GM19099 (cell line): ENCODE measurements around the gene CTNNA3.

Experiments used
- POLR2A ChIP-seq: IDR thresholded peaks from 3 replicates; pipeline ENCODE4 v1.6.1; 2011; ENCODE audit warnings: low read depth; ENCODE audit not compliant: insufficient read length; ENCODE audit errors: extremely low read depth

Gene CTNNA3

DNA sequence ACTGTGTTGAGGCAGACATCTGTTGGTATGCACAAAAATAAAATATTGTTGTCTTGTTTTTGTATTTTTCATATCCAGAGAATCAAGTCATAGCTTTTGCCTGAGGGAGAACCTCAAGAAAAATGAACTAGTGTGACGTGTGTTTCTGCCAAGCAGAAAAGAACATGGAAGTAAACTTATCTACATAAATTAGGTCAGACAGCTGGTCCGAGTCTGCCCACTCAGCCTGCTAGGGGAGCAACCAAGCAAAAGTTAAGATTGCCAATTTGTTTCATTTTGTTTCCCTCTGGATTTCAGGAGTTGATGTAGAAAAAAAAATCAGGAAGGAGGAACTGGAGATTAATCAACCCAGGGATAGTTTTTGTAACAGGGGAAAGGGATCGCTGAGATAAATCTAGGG, 1342.6 kb downstream of the CTNNA3 start:
- TF ChIP-seq POLR2A: no peak

DNA sequence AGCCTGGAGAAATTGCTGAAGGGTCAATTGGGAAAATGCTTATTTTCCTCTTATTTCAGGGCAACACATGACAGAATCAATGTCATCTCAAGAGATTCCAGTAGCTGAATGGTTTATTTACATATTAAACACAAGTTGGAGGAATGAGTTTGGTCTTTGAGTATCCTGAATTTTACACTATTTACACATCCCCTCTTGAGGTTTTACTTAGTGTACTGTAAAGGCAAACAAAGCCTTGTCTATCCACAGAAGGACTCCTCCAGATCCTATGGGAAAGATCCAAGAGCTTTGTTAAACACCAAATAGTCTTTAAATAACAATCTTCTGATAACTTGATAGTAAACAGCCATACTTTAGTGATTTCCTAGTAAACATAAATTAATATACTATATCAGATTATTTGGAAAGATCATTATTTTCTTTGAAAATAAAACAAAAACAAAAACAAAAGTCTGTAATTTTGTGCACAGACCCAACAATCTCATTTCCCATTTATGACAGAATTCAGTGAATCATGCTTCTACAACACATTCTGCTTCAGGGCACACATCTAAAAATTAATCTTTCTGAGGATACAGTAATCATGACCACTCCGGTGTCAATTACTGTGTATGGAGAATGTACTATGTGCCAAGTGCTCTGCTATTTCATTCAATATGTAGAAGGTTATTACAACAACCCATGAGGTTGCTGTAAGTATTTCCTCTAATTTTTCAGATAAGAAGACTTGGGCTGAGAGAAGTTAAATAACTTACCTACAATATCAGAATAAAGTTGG, 1345.2 kb downstream of the CTNNA3 start:
- TF ChIP-seq POLR2A: no peak

DNA sequence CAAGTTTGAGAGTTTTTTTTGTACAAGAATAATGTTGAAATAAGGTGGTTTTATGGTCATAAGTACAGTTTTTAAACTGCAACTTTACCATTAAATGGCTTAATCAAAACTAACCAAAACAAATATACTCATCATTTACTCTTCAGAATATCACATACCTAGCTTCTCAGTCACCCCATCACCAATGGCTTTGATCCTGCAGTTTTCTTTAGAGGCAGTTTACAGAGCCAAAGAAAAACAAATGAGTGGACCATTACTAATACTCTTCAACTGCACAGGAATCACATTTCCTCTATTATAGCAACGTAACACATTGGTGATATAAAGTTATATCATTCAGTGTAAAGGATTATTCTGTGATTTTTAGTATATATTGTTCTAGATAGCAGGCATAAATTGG, 1346.3 kb downstream of the CTNNA3 start:
- no peak for TF ChIP-seq POLR2A

DNA sequence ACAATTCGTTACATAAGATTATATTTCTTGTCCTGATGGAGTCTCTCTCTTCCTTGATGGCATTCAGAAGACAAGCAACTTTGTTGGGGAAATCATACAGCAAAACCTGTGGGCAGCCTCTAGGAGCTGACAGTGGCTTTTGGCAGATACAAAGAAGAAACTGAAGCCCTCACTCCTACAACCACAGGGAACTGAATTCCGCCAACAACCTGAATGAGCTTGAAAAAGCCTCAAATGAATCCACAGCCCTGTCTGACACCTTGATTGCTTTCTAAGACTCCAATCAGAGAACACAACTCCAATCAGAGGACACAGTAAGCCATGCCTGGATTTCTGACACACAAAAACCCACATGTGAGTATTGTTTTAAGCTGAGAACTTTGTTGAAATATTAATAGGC, 1346.9 kb downstream of the CTNNA3 start:
- TF ChIP-seq POLR2A: no peak

DNA sequence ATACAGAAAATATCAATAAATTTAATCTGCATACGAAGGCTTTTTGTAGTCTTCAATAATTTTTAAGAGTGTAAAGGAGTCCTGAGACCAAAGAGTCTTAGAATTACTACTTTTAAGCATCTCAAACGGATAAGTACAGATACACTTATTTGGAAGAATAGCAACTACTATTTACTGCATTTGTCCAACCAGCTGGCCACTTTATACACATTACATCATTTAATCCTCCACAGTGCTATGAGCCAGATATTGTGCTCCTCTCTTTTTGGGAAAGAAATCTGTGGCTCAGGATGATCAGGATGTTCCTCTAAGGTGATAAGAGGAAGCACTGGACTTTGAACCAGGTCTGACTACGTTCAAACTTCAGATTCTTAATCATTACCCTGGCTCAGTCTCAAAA, 1358.8 kb downstream of the CTNNA3 start:
- no peak for TF ChIP-seq POLR2A

DNA sequence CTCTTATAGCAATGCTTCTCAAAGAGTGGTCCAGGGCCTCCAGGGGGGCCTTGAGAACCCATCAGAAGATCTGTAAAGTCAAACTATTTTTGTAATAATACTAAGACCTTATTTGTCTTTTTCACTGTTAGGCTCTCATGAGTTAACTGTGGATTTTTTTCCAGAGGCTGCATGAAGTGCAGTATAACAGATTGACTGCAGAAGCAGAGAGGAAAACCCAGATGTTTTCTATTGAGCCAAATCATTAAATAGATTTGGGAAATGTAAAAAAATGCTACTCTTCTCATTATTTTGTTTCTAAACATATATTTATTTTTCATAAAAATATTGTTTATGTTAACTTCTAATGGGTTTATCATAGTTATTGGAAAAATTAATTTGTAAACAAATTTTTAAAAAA, 1359.2 kb downstream of the CTNNA3 start:
- no peak for TF ChIP-seq POLR2A

DNA sequence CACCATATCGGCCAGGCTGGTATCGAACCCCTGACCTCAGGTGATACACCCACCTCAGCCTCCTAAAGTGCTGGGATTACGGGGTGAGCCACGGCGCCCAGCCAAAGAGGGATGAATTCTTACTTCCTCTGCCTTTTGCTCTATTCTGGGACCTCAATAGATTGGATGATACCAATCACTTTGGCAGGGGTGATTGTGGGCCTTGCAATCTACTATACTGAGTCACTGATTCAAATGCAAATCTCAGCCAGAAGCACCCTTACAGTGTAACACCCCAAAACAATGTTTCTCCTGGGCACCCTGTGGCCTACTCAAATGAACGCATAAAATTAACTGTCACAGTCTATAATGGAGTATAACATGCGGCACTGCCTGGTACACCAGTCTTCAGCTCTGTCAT, 1366.8 kb downstream of the CTNNA3 start:
- TF ChIP-seq POLR2A: no peak

DNA sequence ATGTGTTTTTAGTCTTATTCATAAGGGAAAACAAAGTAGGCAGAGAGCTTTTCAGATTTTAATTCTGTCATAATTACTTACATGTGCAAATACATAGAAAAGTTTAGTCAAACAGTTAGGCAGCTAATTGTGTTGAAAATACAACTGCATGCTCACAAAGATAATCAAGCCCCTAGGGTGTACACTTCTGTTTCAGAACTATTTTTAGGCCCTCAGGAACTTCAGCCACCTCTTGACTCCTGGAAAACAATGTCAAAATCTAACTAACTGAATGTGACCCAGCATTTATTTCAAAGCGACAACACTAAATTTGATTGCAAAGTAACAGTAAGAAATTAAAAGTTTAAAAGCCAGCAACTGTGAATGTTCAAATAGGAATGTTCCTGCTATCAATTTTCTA, 1369.1 kb downstream of the CTNNA3 start:
- TF ChIP-seq POLR2A: no peak

DNA sequence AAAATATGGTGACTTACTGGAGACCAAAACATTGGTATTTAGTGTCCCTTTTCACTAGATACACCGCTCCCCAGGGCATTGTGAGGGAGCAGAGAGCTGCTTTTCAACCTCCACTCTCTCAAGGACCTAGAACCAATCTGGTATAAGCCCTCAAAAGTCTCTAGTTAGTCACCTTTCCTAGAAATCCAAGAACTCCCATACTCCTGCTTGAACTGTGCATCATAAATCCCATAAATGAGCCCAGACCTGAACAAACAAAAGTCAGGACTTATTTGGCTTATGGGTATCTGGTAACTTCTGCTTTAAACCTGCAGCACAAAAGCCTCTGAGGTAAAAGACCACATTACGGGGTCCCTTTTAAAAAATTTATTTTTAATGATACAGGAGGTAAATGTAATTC, 1373.2 kb downstream of the CTNNA3 start:
- no peak for TF ChIP-seq POLR2A

DNA sequence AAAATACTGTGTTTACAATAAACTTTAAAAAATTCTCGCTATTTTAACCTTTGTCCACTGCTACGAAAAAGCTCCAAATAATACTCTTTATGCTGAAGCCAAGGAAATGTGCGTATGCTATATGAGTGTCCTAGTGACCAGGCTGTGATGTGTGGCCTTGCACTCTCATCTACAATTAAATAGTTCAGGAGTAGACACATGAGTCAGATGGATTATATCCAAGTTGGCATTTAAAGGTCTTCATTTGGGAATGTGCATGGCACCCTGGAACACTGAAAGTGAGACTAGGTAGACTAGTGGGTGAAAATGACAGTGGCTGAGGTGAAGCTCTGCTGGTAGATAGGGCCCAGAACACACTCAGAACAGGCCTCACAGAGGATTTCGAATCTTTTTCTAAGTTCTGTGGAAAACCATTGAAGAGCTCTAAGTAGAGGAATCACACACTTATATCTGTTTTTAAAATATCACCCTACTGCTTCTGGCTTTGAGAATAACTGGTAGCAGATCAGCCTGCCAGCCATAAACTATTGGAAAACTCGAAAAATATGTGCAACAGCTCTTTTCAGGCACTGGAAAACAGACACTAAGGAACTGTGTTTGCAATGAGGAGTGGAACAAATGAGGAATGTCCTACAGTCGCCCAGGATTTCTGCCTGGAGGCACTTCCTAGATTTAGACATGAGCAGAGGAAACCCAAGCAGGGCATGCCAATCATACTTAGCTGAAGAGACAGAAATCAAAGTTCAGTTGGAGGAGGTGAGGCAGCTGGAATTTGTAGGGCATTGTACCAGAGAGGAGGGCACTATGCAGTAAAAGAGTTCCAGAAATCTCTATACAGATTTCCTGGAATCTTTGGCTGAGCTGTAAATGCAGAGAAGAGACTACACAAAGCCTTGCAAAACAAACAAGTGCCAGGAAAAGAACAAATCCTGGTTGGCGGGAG, 1374.0 kb downstream of the CTNNA3 start:
- TF ChIP-seq POLR2A: no peak

DNA sequence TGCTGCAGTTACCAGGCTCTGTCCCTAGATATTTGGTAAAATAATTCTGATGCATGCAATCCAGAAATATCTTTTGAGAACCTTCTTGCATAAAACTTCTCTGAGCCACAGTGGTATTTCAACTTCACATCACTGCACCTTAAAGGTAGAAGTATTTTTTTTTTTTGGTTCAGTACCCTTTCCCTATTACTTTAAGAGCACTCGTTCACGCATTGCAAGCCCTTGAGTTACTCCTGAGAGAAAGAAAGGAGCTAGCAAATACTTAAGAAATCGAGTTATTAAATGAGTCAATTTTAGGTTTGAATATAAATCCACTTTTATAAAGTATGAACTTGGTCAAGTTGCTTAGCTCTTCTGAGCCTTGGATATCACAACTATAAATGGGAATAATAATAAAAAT, 1377.2 kb downstream of the CTNNA3 start:
- TF ChIP-seq POLR2A: no peak

DNA sequence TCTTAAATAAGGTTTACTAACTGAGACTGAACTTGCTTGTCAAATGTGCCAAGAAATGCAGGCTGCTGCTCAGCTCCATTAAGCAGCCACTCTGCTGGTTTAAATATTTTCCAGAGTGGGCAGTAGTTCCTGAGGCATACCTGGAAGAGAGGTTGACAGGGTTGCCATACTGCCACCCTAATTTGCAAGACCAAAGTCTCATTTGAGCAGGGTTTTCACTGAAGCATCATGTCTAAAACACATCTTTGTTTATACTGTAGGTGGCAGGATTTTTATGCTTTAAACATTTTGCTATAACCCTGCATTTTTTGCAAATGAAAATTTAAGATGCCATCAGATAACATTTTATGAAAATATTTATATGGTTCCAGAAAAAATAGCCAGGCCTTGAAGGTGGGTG, 1388.2 kb downstream of the CTNNA3 start:
- TF ChIP-seq POLR2A: no peak

DNA sequence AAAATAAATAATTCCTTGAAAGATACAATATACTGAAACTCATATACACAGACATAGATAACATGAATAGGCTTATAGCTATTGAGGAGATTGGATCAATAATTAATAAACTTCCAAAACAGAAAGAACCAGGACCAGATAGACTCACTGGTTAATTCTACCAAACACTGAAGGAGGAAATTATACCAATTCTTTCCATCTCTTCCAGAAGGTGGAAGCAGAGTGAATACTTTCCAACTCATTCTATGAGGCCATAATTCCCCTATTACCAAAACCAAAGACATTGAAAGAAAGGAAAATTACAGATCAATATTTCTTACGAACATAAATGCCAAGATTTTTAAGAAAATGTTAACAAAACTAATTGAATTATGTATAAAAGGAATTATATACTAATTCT, 1394.9 kb downstream of the CTNNA3 start:
- TF ChIP-seq POLR2A: no peak

DNA sequence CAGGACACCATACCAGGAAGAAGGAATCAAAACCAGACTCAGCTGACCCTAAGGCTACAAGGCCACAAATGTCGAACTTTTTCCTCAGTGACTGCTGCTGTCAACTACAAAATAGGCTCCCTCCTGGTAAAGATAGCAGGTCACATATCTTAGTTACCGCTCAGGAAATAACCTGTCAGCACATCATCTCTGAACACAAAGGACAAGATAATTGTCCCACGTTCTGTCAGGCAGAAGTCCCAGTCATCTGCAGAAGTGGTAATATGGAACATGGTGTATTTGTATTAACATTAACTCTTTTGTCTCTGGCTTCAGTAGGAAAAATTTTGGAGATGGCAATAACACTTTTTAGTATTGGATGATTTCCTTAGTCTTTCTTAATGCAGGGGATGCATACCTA, 1400.4 kb downstream of the CTNNA3 start:
- TF ChIP-seq POLR2A: no peak

DNA sequence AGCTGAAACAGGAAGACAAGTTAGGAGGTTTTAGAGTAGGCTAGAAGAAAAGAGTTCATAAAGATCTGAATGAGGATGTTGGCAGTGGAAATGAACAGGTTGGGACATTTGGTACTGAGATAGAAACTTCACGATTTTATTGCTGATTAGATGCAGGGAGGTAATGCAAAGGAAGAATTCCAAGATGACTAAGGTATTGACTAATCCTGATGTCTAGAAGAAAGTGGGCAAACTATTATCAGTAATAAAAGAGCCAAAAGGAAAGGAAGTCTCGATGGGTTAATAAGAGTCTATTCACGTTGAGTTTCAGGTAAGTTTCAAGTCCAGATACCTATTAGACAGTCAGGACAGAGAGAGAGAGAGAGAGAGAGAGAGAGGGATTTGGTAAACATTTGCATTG, 1401.5 kb downstream of the CTNNA3 start:
- TF ChIP-seq POLR2A: no peak

DNA sequence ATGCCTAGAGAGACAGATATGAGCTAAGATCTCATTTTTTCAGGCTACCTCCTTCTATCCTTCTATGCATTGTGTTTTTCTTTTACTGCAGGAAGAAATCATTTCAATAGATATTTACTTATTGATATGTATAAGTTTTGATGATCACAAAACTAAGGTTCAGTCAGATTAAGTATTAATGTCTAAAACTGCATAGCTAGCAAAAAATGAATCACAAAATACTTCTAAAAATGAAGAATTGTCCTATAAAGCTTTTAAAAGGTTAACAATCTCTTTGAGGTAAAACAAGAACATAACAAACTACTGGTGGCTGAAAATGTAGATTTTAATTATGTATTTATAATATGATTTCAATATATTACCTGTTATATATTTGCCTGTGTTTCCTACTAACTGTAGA, 1403.1 kb downstream of the CTNNA3 start:
- no peak for TF ChIP-seq POLR2A
